Hepatocyte (in vitro differentiated cells): ENCODE data around the gene AHCY. TPM values are rescaled to one million over a fixed set of nuclear protein-coding genes. Genes with fewer than 3 reads are reported as not detected.
"Not testable (repeated sequence)": the region's sequence is repeated elsewhere in the genome, so short reads cannot be mapped to it uniquely, and the experiment has no call there.

Experiments
- DNase-seq: peaks from one replicate; pipeline ENCODE4 v3.0.0-alpha.2; 2016; ENCODE audit warnings: low spot score
- H2AFZ ChIP-seq: fragments of 200-600 bp; sonication (generic); 2 replicates; pipeline ENCODE4 v1.6.0; 2016; ENCODE audit warnings: antibody characterized with exemption, mild to moderate bottlenecking
- H3K27ac ChIP-seq: fragments of 200-600 bp; sonication (generic); 2 replicates; pipeline ENCODE4 v1.5.1; 2016; ENCODE audit warnings: mild to moderate bottlenecking
- H3K27me3 ChIP-seq: fragments of 200-600 bp; sonication (generic); 2 replicates; pipeline ENCODE4 v1.6.1; 2016
- H3K36me3 ChIP-seq: fragments of 200-600 bp; sonication (generic); replicated peaks from 2 replicates; pipeline ENCODE4 v1.5.1; 2016; ENCODE audit warnings: low read depth; ENCODE audit not compliant: insufficient read depth
- H3K4me1 ChIP-seq: fragments of 200-600 bp; sonication (generic); 2 replicates; pipeline ENCODE4 v1.5.1; 2016; ENCODE audit warnings: mild to moderate bottlenecking, moderate library complexity; ENCODE audit not compliant: insufficient read depth
- H3K4me2 ChIP-seq: fragments of 200-600 bp; sonication (generic); 2 replicates; pipeline ENCODE4 v1.6.0; 2016
- H3K4me3 ChIP-seq: fragments of 200-600 bp; sonication (generic); 2 replicates; pipeline ENCODE4 v1.5.1; 2016; ENCODE audit warnings: mild to moderate bottlenecking
- H3K79me2 ChIP-seq: fragments of 200-600 bp; sonication (generic); 2 replicates; pipeline ENCODE4 v1.6.0; 2017; ENCODE audit warnings: mild to moderate bottlenecking
- H3K9me2 ChIP-seq: fragments of 200-600 bp; sonication (generic); replicated peaks from 2 replicates; pipeline ENCODE4 v1.6.0; 2017; ENCODE audit warnings: mild to moderate bottlenecking; ENCODE audit not compliant: insufficient read depth
- H3K9me3 ChIP-seq: fragments of 200-600 bp; sonication (generic); 2 replicates; pipeline ENCODE4 v1.5.1; 2016; ENCODE audit warnings: low read depth, mild to moderate bottlenecking
- H4K20me1 ChIP-seq: fragments of 200-600 bp; sonication (generic); 2 replicates; pipeline ENCODE4 v1.6.0; 2016; ENCODE audit warnings: mild to moderate bottlenecking; ENCODE audit not compliant: insufficient read depth, poor library complexity, severe bottlenecking
- CTCF ChIP-seq: fragments of 200-600 bp; sonication (generic); IDR thresholded peaks from 2 replicates; pipeline ENCODE4 v1.5.1; 2016; ENCODE audit warnings: antibody characterized with exemption, mild to moderate bottlenecking; ENCODE audit not compliant: poor library complexity
- EZH2 ChIP-seq: fragments of 200-600 bp; sonication (generic); IDR thresholded peaks from 2 replicates; pipeline ENCODE4 v1.6.1; 2016; ENCODE audit warnings: antibody characterized with exemption, mild to moderate bottlenecking, borderline replicate concordance
- EZH2phosphoT487 ChIP-seq: fragments of 200-600 bp; sonication (generic); IDR thresholded peaks from one replicate; pipeline ENCODE4 v1.6.1; 2018; ENCODE audit warnings: antibody characterized with exemption, mild to moderate bottlenecking, low read depth, moderate library complexity; ENCODE audit not compliant: unreplicated experiment, severe bottlenecking
- WGBS: methylation state at CpG from one replicate; pipeline ENCODE4 v1.1.6; 2016; ENCODE audit warnings: low lambda C conversion rate; ENCODE audit errors: missing lambda C conversion rate; 5-methylcytosine and 5-hydroxymethylcytosine counted together
- polyA plus RNA-seq: library from polyadenylated mRNA; unstranded; fragments of >200 nt; fragmentation: Nextera tagmentation; extraction: Ambion mirVana; gene quantifications from 2 replicates; pipeline ENCODE4 v1.2.1, GENCODE V29; 2016
- total RNA-seq: library from RNA; depleted of rRNA; stranded (reverse); fragments of >200 nt; gene quantifications from 2 replicates; pipeline ENCODE4 v1.2.3, GENCODE V29; 2014

Gene AHCY
- total and polyA plus RNA-seq, 2 experiments from 2014 or later = 81.1 to 124 TPM

GRCh38 chr20:34243377-34243776 lies 59.8 kb downstream of the AHCY start:
- DNase-seq = no peak
- WGBS = 85% methylated on average over 3 of the region's 3 CpGs
- H3K79me2 ChIP-seq = no peaks in the 10 kb centered on the region

DNA sequence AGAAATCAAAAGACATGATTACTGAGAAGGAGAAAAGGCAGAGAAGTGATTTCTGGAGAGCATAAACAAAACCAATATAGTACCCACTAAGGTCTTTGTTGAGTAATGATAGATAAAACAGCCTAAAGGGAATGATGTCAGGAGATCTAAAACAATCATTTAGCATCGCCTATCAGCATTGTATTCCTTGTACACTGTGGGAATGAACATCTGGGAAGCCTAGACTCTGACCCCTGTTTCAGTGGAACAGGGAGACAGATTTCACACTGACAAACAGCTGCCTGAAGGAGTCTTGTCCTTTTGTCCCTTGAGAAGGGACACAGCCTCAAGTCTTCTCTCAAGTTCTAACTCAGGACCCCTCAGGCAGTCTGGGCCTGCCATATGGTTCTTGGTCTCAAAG lies 60.3 kb downstream of the AHCY start:
- no peak for DNase-seq
- Histone ChIP-seq H4K20me1 (no peaks in the 10 kb centered on the region), H3K27me3 (no peaks in the 10 kb centered on the region), H3K79me2 (no peaks in the 10 kb centered on the region), H3K9me3 (no peaks in the 10 kb centered on the region), H2AFZ (no peak overlapping the region), H3K4me1 (no peaks in the 10 kb centered on the region), H3K4me3 (no peak overlapping the region), H3K9me2 (no peaks in the 10 kb centered on the region), H3K36me3 (no peaks in the 10 kb centered on the region), H3K4me2 (no peak overlapping the region), H3K27ac (no peak overlapping the region)
- no peak for TF ChIP-seq CTCF
- no peak for TF ChIP-seq EZH2phosphoT487
- TF ChIP-seq EZH2 = no peak
- 62% methylated on average over 1 of the region's 1 CpG for WGBS

More at GRCh38 chr20:34243377-34243776, 59.8 kb downstream of the AHCY start:
- Histone ChIP-seq H3K4me2 (no peak overlapping the region), H4K20me1 (no peaks in the 10 kb centered on the region), H3K36me3 (no peaks in the 10 kb centered on the region), H3K9me2 (no peaks in the 10 kb centered on the region), H2AFZ (no peak overlapping the region), H3K4me1 (no peaks in the 10 kb centered on the region), H3K27ac (no peak overlapping the region), H3K9me3 (no peaks in the 10 kb centered on the region), H3K4me3 (no peak overlapping the region), H3K27me3 (no peaks in the 10 kb centered on the region)
- no peak for TF ChIP-seq EZH2
- no peak for TF ChIP-seq CTCF
- TF ChIP-seq EZH2phosphoT487 = no peak

DNA sequence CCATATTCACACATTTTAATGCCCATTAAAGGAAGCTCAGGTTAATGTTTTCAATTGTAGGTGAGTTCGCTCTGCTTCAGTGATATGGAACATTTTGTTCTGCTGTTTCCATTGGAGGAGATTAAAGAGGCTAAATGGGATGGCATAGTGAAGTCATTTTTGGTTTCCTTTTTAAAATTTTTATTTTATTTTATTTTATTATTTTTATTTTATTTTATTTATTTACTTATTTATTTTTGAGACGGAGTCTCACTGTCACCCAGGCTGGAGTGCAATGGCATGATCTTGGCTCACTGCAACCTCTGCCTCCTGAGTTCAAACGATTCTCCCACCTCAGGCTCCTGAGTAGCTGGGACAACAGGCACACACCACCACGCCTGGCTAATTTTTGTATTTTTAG lies 61.1 kb downstream of the AHCY start:
- H3K9me3 ChIP-seq, H3K4me2 ChIP-seq, H2AFZ ChIP-seq, H3K27ac ChIP-seq, H3K36me3 ChIP-seq, H3K4me1 ChIP-seq, H3K79me2 ChIP-seq, H3K9me2 ChIP-seq, H3K4me3 ChIP-seq, H3K27me3 ChIP-seq, DNase-seq, H4K20me1 ChIP-seq: not testable (repeated sequence)
- 87% methylated on average over 4 of the region's 4 CpGs for WGBS

GRCh38 chr20:34240693-34241615 lies 62.2 kb downstream of the AHCY start, which contains the start of gene ASIP:
TSS of gene ASIP (plus strand) at chr20:34241423. CDS start at chr20:34260375, 18,952 bp downstream.
- Histone ChIP-seq H3K36me3 (no peaks in the 10 kb centered on the region), H3K4me1 (no peaks in the 10 kb centered on the region), H3K79me2 (no peaks in the 10 kb centered on the region), H2AFZ (no peak within 1 kb of the TSS), H3K27me3 (no peaks in the 10 kb centered on the region), H3K9me2 (no peaks in the 10 kb centered on the region), H3K9me3 (no peaks in the 10 kb centered on the region), H4K20me1 (no peaks in the 10 kb centered on the region), H3K4me3 (no peak within 1 kb of the TSS), H3K4me2 (no peak within 1 kb of the TSS), H3K27ac (no peak within 1 kb of the TSS)
- 79% methylated on average over 9 of the region's 9 CpGs for WGBS
- TF ChIP-seq EZH2 (no peak), CTCF (no peak), EZH2phosphoT487 (no peak)
- no peak for DNase-seq
